HG03045 (cell line): ENCODE results near the gene RAD51B.
"Not testable (repeated sequence)": the region's sequence is repeated elsewhere in the genome, so short reads cannot be mapped to it uniquely, and the experiment has no call there.

Experiments
- ATAC-seq: cut with Tn5 transposase; IDR thresholded peaks from one replicate; pipeline ENCODE4 v1.9.1; 2021; ENCODE audit warnings: mild to moderate bottlenecking, moderate library complexity; ENCODE audit not compliant: unreplicated experiment

Gene RAD51B

GRCh38 chr14:68285421-68286179 lies 466.0 kb downstream of the RAD51B start:
- ATAC-seq: peak; percentile 33

GRCh38 chr14:68286667-68287066 lies 467.1 kb downstream of the RAD51B start:
- ATAC-seq: no peak

GRCh38 chr14:68289452-68289851 lies 469.9 kb downstream of the RAD51B start:
- ATAC-seq: not testable (repeated sequence)

- no peak for ATAC-seq
These were observed 472.2 kb downstream of the RAD51B start for GRCh38 chr14:68291820-68292219.

GRCh38 chr14:68292441-68293215 lies 473.0 kb downstream of the RAD51B start:
- ATAC-seq: no peak

GRCh38 chr14:68293404-68293803 lies 473.8 kb downstream of the RAD51B start:
- ATAC-seq: no peak

- no peak for ATAC-seq
These were observed 475.8 kb downstream of the RAD51B start for GRCh38 chr14:68295316-68295816.

- ATAC-seq: no peak
These were observed 477.5 kb downstream of the RAD51B start for GRCh38 chr14:68297039-68297438.

- no peak for ATAC-seq
These were observed 478.4 kb downstream of the RAD51B start for GRCh38 chr14:68297876-68298468.

- ATAC-seq: no peak
These were observed 481.0 kb downstream of the RAD51B start for GRCh38 chr14:68300608-68301007.

- no peak for ATAC-seq
These were observed 481.6 kb downstream of the RAD51B start for GRCh38 chr14:68301219-68301618.

- ATAC-seq: not testable (repeated sequence)
These were observed 483.4 kb downstream of the RAD51B start for GRCh38 chr14:68302938-68303337.

GRCh38 chr14:68305738-68306137 lies 486.2 kb downstream of the RAD51B start:
- no peak for ATAC-seq

GRCh38 chr14:68306265-68306933 lies 486.8 kb downstream of the RAD51B start:
- ATAC-seq: no peak

GRCh38 chr14:68306934-68307789 lies 487.6 kb downstream of the RAD51B start:
- no peak for ATAC-seq

- ATAC-seq: no peak
These were observed 488.2 kb downstream of the RAD51B start for GRCh38 chr14:68307790-68308168.

GRCh38 chr14:68308726-68309520 lies 489.3 kb downstream of the RAD51B start:
- ATAC-seq: no peak

GRCh38 chr14:68309616-68310015 lies 490.0 kb downstream of the RAD51B start:
- no peak for ATAC-seq

- ATAC-seq: no peak
These were observed 492.7 kb downstream of the RAD51B start for GRCh38 chr14:68312300-68312699.
